ENCODE data around the gene ESRRA. TPM values are rescaled to one million over a fixed set of nuclear protein-coding genes. Genes with fewer than 3 reads are reported as not detected.
A peak's percentile ranks its signal among the peaks of the same experiment; 100 is the strongest.

Gene ESRRA
- total RNA-seq, 2 experiments from 2014 or later, result 28.6 to 57.8 TPM

- H3K9me2 ChIP-seq (ENCODE audit: insufficient read depth, low read length), result no peaks in the 10 kb centered on the region
- no peak within 1 kb of the TSS for H3K27ac ChIP-seq (ENCODE audit: low read depth, low read length, poor library complexity, severe bottlenecking)
- BruUV-seq (replicated peaks), result no TSS peak
- no peak for TF ChIP-seq CTCF (conservative IDR thresholded peaks at IDR 0.05; ENCODE audit: low read length)
- TF ChIP-seq EZH2phosphoT487 (IDR thresholded peaks at IDR 0.05; ENCODE audit: borderline replicate concordance, low read depth, low read length), result peak; percentile 65; the same call in 1 of the 2 replicates
- H3K4me1 ChIP-seq (ENCODE audit: insufficient read depth, low read length, poor library complexity, severe bottlenecking), result peaks cover 20% of the 10 kb centered on the region
- ChIA-PET POLR2A (no interaction called here), CTCF (ENCODE audit: unreplicated experiment) (interaction anchor here (1.5 to 2.0 kb wide), 2 partner anchors 28 to 94 kb away, joined by 6 to 7 read pairs; partner anchors contain the start of gene FERMT3)
- H3K4me2 ChIP-seq (ENCODE audit: low read length), result peak within 1 kb of the TSS; percentile 73
- DNase-seq (ENCODE audit: low spot score), result no peak
- H3K79me2 ChIP-seq (ENCODE audit: insufficient read depth, low read depth, low read length), result no peaks in the 10 kb centered on the region
- no peaks in the 10 kb centered on the region for H3K9me3 ChIP-seq (ENCODE audit: low read length)
- H2AFZ ChIP-seq (ENCODE audit: low read length), result peak within 1 kb of the TSS; percentile 37; the same call in 1 of the 2 replicates
- H4K20me1 ChIP-seq (ENCODE audit: insufficient read depth, low read length), result no peaks in the 10 kb centered on the region
- no peaks in the 10 kb centered on the region for H3K36me3 ChIP-seq (ENCODE audit: insufficient read depth, low read length)
- intact Hi-C loops (cut with micrococcal nuclease; ENCODE audit: unreplicated experiment), result loop anchor here (5.0 to 10.0 kb wide), 2 partner anchors 113 to 325 kb away; partner anchors contain the start of genes COX8A and STIP1
- H3K4me3 ChIP-seq (ENCODE audit: low read depth, low read length, poor library complexity, severe bottlenecking), result peak within 1 kb of the TSS; percentile 46
These were observed 5.3 kb upstream of the ESRRA start, which contains the start of gene CATSPERZ for GRCh38 chr11:64299847-64300648. Gene CATSPERZ (plus strand): TSS chr11:64300358. CDS start chr11:64300411, 53 bp downstream.

- intact Hi-C loops (cut with micrococcal nuclease; ENCODE audit: unreplicated experiment), result loop anchor here (1.0 to 10.0 kb wide), 6 partner anchors 18 to 329 kb away; partner anchors contain the start of genes COX8A, FKBP2, GPR137 and STIP1
- no peak for TF ChIP-seq CTCF (conservative IDR thresholded peaks at IDR 0.05; ENCODE audit: low read length)
- no peak for TF ChIP-seq EZH2phosphoT487 (IDR thresholded peaks at IDR 0.05; ENCODE audit: borderline replicate concordance, low read depth, low read length)
- Histone ChIP-seq H3K4me2 (ENCODE audit: low read length) (peak overlapping the region; percentile 95), H3K4me1 (ENCODE audit: insufficient read depth, low read length, poor library complexity, severe bottlenecking) (peaks cover 32% of the 10 kb centered on the region), H3K9me2 (ENCODE audit: insufficient read depth, low read length) (no peaks in the 10 kb centered on the region), H3K36me3 (ENCODE audit: insufficient read depth, low read length) (peaks cover 18% of the 10 kb centered on the region), H2AFZ (ENCODE audit: low read length) (no peak overlapping the region), H3K4me3 (ENCODE audit: low read depth, low read length, poor library complexity, severe bottlenecking) (peak overlapping the region; percentile 81), H3K27ac (ENCODE audit: low read depth, low read length, poor library complexity, severe bottlenecking) (peak overlapping the region; percentile 96), H3K79me2 (ENCODE audit: insufficient read depth, low read depth, low read length) (peaks cover 21% of the 10 kb centered on the region), H4K20me1 (ENCODE audit: insufficient read depth, low read length) (no peaks in the 10 kb centered on the region), H3K9me3 (ENCODE audit: low read length) (no peaks in the 10 kb centered on the region)
- no TSS peak for BruUV-seq (replicated peaks)
- DNase-seq (ENCODE audit: low spot score), result no peak
- POLR2A ChIA-PET, result interaction anchor here (1.0 to 2.5 kb wide), 3 partner anchors 15 to 98 kb away, joined by 3 to 11 read pairs (median 3); partner anchors contain the start of genes PRDX5 and TRMT112
- CTCF ChIA-PET (ENCODE audit: unreplicated experiment), result interaction anchor here (0.5 to 1.9 kb wide), 6 partner anchors 14 to 98 kb away, joined by 3 to 14 read pairs (median 4); partner anchors contain the start of genes FERMT3, FKBP2, PRDX5 and TRMT112
These were observed 2.0 kb upstream of the ESRRA start for GRCh38 chr11:64303109-64304031.

All from OCI-LY7 (cell line).